RWPE1 (cell line): ENCODE data around the gene CRY1.

Experiments
- CTCF ChIA-PET: fragments of 350-600 bp; sonication (Branson Sonifier 250); formaldehyde crosslinking; extraction: SDS; loops from one replicate; lab custom pipeline; 2021; lab: Yijun Ruan, JAX
- POLR2A ChIA-PET: fragments of 400-600 bp; formaldehyde crosslinking; extraction: SDS; loops from one replicate; lab custom pipeline; 2020; ENCODE audit warnings: antibody characterized with exemption; ENCODE audit not compliant: low non-redundant PET; lab: Yijun Ruan, JAX
- DNase-seq: peaks from one replicate; pipeline ENCODE4 v3.0.0; 2012; ENCODE audit warnings: low spot score
- H3K27ac ChIP-seq: fragments of 450-650 bp; 2 replicates; pipeline ENCODE4 v1.5.1; 2017
- TF ChIP-seq, protein P1 (sequence below): fragments of 450-650 bp; conservative IDR thresholded peaks from 2 replicates; pipeline ENCODE4 v1.5.1; 2017; ENCODE audit warnings: low read depth, mild to moderate bottlenecking

The CRY1 gene

DNA sequence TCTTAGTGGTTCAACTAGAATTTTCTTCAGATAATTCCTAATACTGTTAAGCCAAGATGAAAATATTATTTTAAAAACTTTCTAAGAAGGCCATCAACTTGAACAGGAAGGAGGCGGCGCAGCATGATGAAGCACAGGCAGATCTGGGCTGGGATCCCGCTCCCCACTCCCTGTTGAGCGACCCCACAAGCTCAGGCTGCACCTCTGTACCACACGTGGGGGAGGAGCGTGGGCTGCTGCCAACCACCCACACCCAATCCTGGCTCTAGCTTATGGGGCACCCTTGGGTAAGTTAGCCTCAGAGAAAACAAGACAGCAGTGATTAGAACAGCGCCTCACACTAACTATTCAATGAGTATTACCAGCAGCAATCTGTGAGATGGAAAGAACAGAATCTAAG, 112.4 kb downstream of the CRY1 start:
- TF ChIP-seq, protein P1, sequence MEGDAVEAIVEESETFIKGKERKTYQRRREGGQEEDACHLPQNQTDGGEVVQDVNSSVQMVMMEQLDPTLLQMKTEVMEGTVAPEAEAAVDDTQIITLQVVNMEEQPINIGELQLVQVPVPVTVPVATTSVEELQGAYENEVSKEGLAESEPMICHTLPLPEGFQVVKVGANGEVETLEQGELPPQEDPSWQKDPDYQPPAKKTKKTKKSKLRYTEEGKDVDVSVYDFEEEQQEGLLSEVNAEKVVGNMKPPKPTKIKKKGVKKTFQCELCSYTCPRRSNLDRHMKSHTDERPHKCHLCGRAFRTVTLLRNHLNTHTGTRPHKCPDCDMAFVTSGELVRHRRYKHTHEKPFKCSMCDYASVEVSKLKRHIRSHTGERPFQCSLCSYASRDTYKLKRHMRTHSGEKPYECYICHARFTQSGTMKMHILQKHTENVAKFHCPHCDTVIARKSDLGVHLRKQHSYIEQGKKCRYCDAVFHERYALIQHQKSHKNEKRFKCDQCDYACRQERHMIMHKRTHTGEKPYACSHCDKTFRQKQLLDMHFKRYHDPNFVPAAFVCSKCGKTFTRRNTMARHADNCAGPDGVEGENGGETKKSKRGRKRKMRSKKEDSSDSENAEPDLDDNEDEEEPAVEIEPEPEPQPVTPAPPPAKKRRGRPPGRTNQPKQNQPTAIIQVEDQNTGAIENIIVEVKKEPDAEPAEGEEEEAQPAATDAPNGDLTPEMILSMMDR = no peak

DNA sequence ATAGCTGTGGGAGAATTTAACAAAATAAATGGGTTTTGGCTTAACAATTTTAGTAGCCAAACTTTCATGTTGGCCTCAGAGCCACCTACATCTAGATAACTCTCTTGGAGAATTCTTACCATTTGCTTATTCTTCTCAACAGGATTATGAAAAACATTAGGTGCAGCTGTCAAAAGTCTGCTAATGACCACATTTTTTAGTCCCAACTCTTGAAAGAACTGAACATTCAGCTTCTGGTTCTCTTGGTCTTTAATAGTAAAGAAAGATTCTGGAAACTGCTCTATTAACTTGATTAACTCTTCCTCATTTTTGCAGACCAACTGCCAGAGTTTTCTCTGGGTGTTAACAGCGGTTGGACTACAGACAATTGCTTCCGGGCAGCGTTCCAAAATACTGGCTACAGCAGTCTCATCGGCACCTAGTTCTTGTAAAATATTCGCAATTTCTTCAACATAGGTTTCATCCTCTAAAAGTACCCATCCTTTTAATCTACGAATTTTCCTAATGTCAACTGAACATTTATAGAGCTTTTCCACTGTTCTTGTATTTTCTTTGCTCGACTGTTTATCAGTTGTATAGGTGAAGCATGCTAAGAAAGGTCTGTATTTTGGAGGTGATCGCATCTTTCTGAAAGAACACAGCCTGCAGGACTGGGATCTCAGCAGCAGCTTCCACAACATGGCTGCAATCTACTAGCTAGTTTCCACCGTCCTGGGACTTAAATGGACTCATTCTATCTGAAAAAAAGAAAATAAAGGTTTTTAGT, 115.1 kb downstream of the CRY1 start:
- H3K27ac ChIP-seq = no peak overlapping the region
- TF ChIP-seq, protein P1 = no peak
- no peak for DNase-seq
- CTCF ChIA-PET = interaction anchor here (0.6 to 0.7 kb wide), 2 partner anchors 628 to 676 kb away, joined by 3 to 4 read pairs; no protein-coding TSS in a partner anchor
- POLR2A ChIA-PET = no interaction called here

More for the DNA sequence above, 112.4 kb downstream of the CRY1 start:
- CTCF ChIA-PET = no interaction called here
- POLR2A ChIA-PET = no interaction called here
- H3K27ac ChIP-seq = no peak overlapping the region
- no peak for DNase-seq

DNA sequence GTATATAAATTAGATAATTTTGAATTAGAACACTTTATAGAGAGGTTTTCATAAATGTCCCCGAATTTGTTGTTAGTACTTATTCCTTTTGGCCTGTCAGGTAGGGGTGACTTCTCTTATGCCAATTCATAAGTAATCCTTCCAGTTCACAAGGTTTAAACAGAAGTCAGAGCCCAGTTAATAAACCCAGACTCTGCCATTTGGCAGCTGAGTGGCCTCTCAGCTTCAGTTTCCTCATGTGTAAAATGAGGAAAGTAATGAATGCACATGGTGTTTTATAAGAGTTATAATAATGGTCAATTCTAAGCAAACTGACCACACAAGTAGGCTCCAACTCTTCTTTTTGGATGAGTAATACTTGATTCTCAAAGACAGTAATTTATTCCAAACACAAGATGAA, 116.7 kb downstream of the CRY1 start:
- CTCF ChIA-PET = interaction anchor here (0.6 kb wide), 2 partner anchors 14 to 1093 kb away, joined by 3 to 4 read pairs; no protein-coding TSS in a partner anchor
- no peak for DNase-seq
- TF ChIP-seq, protein P1 = no peak
- POLR2A ChIA-PET = no interaction called here
- H3K27ac ChIP-seq = no peak overlapping the region

DNA sequence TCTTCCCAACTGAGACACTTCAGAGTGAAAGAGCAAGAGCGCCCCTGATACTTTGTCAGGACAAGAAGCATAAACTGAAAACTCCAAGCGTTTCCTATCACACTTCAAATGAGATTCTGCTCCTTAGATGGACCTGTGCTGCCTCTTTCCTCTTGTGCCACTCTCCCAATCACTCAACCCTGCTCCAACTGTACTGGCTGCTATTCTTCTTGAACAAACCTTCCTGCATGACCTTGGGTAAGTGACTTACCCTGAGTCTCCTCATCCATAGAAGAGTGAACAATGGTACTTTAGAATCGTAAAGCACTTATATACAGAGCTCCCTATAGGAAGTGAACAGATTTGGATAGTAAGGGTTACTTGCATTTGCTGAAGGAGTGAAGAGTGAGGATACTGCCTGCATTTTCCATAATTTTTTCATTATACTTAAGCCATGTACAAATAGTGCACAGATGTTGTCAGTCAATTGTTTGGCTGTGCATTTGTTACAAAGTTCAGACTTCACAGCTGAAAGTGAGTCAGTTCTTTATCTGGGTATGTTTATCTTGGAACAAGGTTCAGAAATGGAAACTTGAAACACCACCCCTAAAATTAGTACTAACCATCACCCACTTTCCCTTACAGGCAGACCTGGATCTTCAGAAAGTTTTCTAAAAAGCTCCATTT, 117.2 kb downstream of the CRY1 start:
- DNase-seq = no peak
- CTCF ChIA-PET = interaction anchor here (0.6 kb wide), 2 partner anchors 13 to 1093 kb away, joined by 3 to 4 read pairs; no protein-coding TSS in a partner anchor
- TF ChIP-seq, protein P1 = no peak
- POLR2A ChIA-PET = no interaction called here
- no peak overlapping the region for H3K27ac ChIP-seq

DNA sequence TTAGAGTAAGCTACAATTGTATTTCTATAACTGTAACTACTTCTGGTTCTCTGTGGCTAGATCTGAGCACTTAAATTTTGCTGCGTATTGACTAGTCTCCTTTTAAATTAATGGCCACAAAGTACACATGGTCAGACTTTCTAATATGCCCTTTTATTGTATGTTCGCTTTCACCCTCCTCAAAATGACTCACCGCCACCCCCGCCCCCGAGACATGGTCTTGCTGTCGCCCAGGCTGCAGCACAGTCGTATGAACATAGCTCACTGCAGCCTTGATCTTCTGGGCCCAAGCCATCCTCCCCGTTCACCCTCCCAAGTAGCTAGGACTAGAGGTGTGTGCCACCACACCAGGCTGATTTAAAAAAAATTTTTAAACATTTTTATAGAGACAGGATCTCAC, 118.3 kb downstream of the CRY1 start:
- POLR2A ChIA-PET = no interaction called here
- DNase-seq = no peak
- CTCF ChIA-PET = no interaction called here
- TF ChIP-seq, protein P1 = no peak
- no peak overlapping the region for H3K27ac ChIP-seq

DNA sequence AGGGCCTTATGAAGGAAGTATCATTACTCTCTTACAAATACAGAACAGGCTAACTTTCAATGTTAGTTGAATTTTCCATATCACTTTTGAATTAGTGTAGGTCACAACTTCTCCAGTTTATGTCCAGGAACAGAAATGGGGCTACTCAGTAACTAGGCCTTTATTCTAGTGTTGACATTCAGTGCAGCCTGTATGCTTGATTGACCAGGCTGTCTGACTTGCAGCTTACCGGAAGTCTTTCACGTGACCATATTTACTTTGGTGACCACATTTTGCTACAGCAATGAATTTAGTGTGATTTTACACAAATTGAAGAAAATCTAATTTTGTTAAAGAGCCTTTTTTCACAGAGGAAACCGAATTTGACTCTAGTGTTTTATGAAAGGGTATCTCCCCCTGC, 118.8 kb downstream of the CRY1 start:
- no peak for DNase-seq
- CTCF ChIA-PET = interaction anchor here (0.6 kb wide), 1 partner anchor 20 kb away, joined by 3 read pairs; no protein-coding TSS in a partner anchor
- no peak overlapping the region for H3K27ac ChIP-seq
- TF ChIP-seq, protein P1 = no peak
- POLR2A ChIA-PET = no interaction called here
